Transverse colon (tissue), 4 donors: Measurements from ENCODE around the gene OTULIN. TPM values are rescaled to one million over a fixed set of nuclear protein-coding genes. Genes with fewer than 3 reads are reported as not detected.

Source experiments
- DNase-seq: peaks from one replicate; pipeline ENCODE4 v3.0.0-alpha.2; 2019
- H3K27ac ChIP-seq, 4 donors: fragments of 200-600 bp; sonication (generic); 2 replicates each; pipeline ENCODE4 v1.5.1; 2016 to 2018; ENCODE audit warnings: inconsistent platforms in 4 of 4
- H3K27me3 ChIP-seq: fragments of 200-600 bp; sonication (generic); 2 replicates; pipeline ENCODE4 v1.5.1; 2017; ENCODE audit warnings: inconsistent platforms
- H3K36me3 ChIP-seq, 4 donors: fragments of 200-600 bp; sonication (generic); 2 replicates each; pipeline ENCODE4 v1.5.1; 2017 to 2019; ENCODE audit warnings: inconsistent platforms in 4 of 4
- H3K4me1 ChIP-seq, 4 donors: fragments of 200-600 bp; sonication (generic); 2 replicates each; pipeline ENCODE4 v1.5.1; 2017 to 2020; ENCODE audit warnings: inconsistent platforms in 4 of 4
- H3K4me3 ChIP-seq, 4 donors: fragments of 200-600 bp; sonication (generic); 1 replicate in 1 of 4; 2 replicates in 3 of 4; pipeline versions ENCODE4 v1.5.1 to v1.6.1; 2017 to 2019; ENCODE audit warnings: inconsistent platforms in 4 of 4
- H3K9me3 ChIP-seq, 2 donors: fragments of 200-600 bp; sonication (generic); 2 replicates each; pipeline ENCODE4 v1.5.1; 2017 to 2019; ENCODE audit warnings: inconsistent platforms in 2 of 2
- EP300 ChIP-seq: sonication (generic); formaldehyde crosslinking; IDR thresholded peaks from one replicate; pipeline ENCODE4 v1.6.1; 2017; ENCODE audit warnings: antibody characterized with exemption, low read depth
- POLR2A ChIP-seq: fragments of 450-650 bp; IDR thresholded peaks from one replicate; pipeline ENCODE4 v1.6.1; 2016; ENCODE audit warnings: antibody characterized with exemption, mild to moderate bottlenecking, moderate library complexity
- POLR2AphosphoS5 ChIP-seq, 3 donors: sonication (generic); formaldehyde crosslinking; IDR thresholded peaks; one replicate each; pipeline ENCODE4 v1.6.1; 2016; ENCODE audit warnings: antibody characterized with exemption in 3 of 3
- WGBS, 2 donors: methylation state at CpG; one replicate each; pipeline ENCODE4 v1.1.5; 2018; ENCODE audit warnings: low coverage in 1 of 2; 5-methylcytosine and 5-hydroxymethylcytosine counted together
- in situ Hi-C, 4 donors: fragments of 200-750 bp; cut with MboI; loops; one replicate each; pipeline versions ENCODE4 v1.15.0 to v1.15.1; 2017; ENCODE audit warnings: low sequenced_read_pairs in 3 of 4, low pct_ligation_motif_present in 1 of 4, low pct_unique_long_range_greater_than_20kb in 1 of 4
- intact Hi-C: fragments of 100-400 bp; cut with DNase I; formaldehyde crosslinking; loops from one replicate; pipeline ENCODE4 v1.15.1; 2023; ENCODE audit warnings: low total_unique reads
- total RNA-seq, 4 donors: library from RNA; depleted of rRNA; stranded (reverse); fragments of >200 nt; gene quantifications; one replicate each; pipeline ENCODE4 v1.1.0, GENCODE V29; 2016
- TF ChIP-seq, protein P1 (sequence below), 5 experiments: fragments of 200-600 bp in 3 of 5; fragments of 450-650 bp in 2 of 5; sonication (generic) in 3 of 5; IDR thresholded peaks; 1 replicate in 2 of 5; 2 replicates in 3 of 5; pipeline ENCODE4 v1.5.1; 2016 to 2017; ENCODE audit warnings: antibody characterized with exemption in 5 of 5, inconsistent platforms in 3 of 5, mild to moderate bottlenecking in 2 of 5, moderate library complexity in 1 of 5

The OTULIN gene
- total RNA-seq: 10 to 100 TPM; 34.8 to 52.4 (median 40.4) TPM

GRCh38 chr5:14664270-14665100, at the start of gene OTULIN:
OTULIN (plus strand) TSS chr5:14664718; CDS start chr5:14664826, 108 bp downstream.
- Histone ChIP-seq H3K9me3 (no peaks in the 10 kb centered on the region), H3K4me1 (peaks cover 12 to 53% (median 37%) of the 10 kb centered on the region in 4 donors), H3K36me3 (no peaks in the 10 kb centered on the region), H3K27ac (peak within 1 kb of the TSS; percentile 89 to 98 (median 94)), H3K4me3 (peak within 1 kb of the TSS; percentile 74 to 85 (median 76)), H3K27me3 (no peaks in the 10 kb centered on the region)
- 0 to 1% methylated on average over 11 to 79 of the region's 115 CpGs for WGBS, 2 donors
- in situ Hi-C loops (no loop called here), intact Hi-C loops (no loop called here)
- TF ChIP-seq POLR2AphosphoS5 (IDR thresholded peaks at IDR 0.05): peak; percentile 87 to 96 (median 94)
- no peak for TF ChIP-seq EP300
- peak; percentile 88 for TF ChIP-seq POLR2A
- peak; percentile 92 for DNase-seq

- WGBS, 2 donors: 87 to 100% methylated on average over 1 to 4 of the region's 4 CpGs
- Histone ChIP-seq H3K27ac (no peak overlapping the region), H3K4me3 (no peak overlapping the region), H3K9me3 (no peaks in the 10 kb centered on the region), H3K27me3 (no peaks in the 10 kb centered on the region), H3K36me3 (peaks cover 0 to 9% (median under 1%) of the 10 kb centered on the region in 4 donors), H3K4me1 (no peaks in the 10 kb centered on the region)
- TF ChIP-seq, protein P1, sequence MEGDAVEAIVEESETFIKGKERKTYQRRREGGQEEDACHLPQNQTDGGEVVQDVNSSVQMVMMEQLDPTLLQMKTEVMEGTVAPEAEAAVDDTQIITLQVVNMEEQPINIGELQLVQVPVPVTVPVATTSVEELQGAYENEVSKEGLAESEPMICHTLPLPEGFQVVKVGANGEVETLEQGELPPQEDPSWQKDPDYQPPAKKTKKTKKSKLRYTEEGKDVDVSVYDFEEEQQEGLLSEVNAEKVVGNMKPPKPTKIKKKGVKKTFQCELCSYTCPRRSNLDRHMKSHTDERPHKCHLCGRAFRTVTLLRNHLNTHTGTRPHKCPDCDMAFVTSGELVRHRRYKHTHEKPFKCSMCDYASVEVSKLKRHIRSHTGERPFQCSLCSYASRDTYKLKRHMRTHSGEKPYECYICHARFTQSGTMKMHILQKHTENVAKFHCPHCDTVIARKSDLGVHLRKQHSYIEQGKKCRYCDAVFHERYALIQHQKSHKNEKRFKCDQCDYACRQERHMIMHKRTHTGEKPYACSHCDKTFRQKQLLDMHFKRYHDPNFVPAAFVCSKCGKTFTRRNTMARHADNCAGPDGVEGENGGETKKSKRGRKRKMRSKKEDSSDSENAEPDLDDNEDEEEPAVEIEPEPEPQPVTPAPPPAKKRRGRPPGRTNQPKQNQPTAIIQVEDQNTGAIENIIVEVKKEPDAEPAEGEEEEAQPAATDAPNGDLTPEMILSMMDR (IDR thresholded peaks at IDR 0.05): no peak
- no peak for TF ChIP-seq EP300
- no peak for TF ChIP-seq POLR2A
- TF ChIP-seq POLR2AphosphoS5 (IDR thresholded peaks at IDR 0.05): no peak
- intact Hi-C loops (no loop called here), in situ Hi-C loops (no loop called here)
- no peak for DNase-seq
Measured at GRCh38 chr5:14615365-14615764, 49.2 kb upstream of the OTULIN start.

GRCh38 chr5:14617441-14617840, 47.1 kb upstream of the OTULIN start:
- 93% methylated on average over 4 of the region's 4 CpGs; no CpG with 5 or more reads in 1 of the 2 donors for WGBS, 2 donors
- no peak for TF ChIP-seq POLR2A
- no peak for TF ChIP-seq POLR2AphosphoS5 (IDR thresholded peaks at IDR 0.05)
- TF ChIP-seq EP300: no peak
- TF ChIP-seq, protein P1 (IDR thresholded peaks at IDR 0.05): no peak
- Histone ChIP-seq H3K9me3 (no peaks in the 10 kb centered on the region), H3K27ac (no peak overlapping the region), H3K27me3 (no peaks in the 10 kb centered on the region), H3K36me3 (peaks cover 0 to 8% (median 0%) of the 10 kb centered on the region in 4 donors), H3K4me3 (no peak overlapping the region), H3K4me1 (no peaks in the 10 kb centered on the region)
- DNase-seq: no peak
- in situ Hi-C loops: no loop called here
- intact Hi-C loops: no loop called here

DNA sequence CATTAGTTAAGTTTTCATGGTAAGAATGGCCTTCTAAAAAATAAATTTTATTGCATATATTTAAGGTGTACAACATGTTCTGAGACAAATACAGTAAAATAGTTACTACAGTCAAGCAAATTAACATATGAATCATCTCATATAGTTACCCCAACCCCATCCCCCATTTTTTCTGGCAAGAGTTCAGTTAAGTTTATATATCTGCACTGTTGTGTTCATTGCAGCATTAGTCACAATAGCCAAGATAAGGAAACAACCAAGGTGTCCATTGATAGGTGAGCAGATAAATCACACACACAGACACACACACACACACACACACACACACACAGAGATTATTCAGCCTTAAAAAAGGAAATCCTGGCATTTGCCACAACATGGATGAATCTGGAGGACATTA, 37.2 kb upstream of the OTULIN start:
- no peaks in the 10 kb centered on the region for H3K27me3 ChIP-seq
- intact Hi-C loops: no loop called here
- no peak overlapping the region for H3K27ac ChIP-seq
- no peak for DNase-seq
- in situ Hi-C loops: loop anchor here (25.0 kb wide), 3 partner anchors 240 to 640 kb away; no protein-coding TSS in a partner anchor
- TF ChIP-seq POLR2A (no peak), POLR2AphosphoS5 (IDR thresholded peaks at IDR 0.05) (no peak), EP300 (no peak)
- TF ChIP-seq, protein P1 (IDR thresholded peaks at IDR 0.05): no peak
- H3K36me3 ChIP-seq: no peaks in the 10 kb centered on the region
- no peaks in the 10 kb centered on the region for H3K4me1 ChIP-seq
- no peak overlapping the region for H3K4me3 ChIP-seq
- H3K9me3 ChIP-seq: no peaks in the 10 kb centered on the region
